T-helper 22 cell (primary cell): ENCODE measurements around the gene LAMTOR5.

Experiments used
- DNase-seq: peaks from one replicate; pipeline ENCODE4 v3.0.0-alpha.2; 2020; ENCODE audit warnings: low read depth

LAMTOR5 gene

DNA sequence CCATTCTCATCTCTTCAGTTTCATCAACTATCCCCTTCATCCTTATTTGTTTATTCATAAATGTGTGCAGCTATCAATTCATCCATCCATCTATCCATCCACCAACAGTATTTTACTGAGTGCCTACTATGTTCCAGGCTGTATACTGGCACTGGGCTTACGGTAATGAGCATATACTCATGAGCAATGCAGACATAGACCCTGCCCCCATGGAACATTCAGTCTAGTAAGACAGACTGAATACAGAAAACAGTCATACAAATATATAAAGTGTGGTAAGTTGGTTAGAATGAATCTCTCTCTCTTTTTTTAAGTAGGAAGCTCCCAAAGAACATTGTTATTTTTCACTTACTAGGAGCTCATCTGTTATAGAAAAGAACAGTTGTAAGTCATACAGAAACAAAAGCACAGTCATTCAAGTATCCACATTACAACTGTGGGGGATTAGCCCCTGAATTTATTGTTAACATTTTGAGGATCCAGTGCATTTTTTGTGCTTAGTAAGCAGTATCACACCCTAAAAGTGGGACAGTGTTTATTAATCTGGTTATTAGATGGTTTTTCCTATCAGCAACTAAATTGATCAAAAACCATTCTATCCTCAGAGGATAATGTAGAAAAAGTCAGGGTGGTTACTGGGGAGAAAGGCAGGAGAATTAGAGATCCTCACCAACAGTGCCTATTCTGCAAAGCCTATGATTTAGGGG lies 20.3 kb downstream of the LAMTOR5 start:
- no peak for DNase-seq

DNA sequence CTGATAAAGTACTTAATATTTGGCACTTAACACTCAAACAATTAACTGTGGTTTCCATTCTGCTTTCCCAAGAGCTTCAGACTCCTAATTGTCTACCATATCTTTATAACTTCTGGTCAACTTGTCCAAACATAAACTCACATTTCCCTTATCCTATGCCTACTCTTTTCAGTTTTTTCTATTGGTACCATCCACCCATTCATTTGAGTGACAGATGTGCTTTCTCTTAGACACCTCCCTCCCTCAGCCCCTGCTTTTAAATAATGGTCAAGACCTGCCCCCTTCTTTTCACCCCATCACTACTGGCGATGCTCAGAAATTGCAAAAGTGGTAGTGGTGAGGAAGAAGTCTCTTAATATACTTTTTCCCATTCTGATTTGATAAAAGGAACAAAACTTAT lies 22.1 kb downstream of the LAMTOR5 start:
- no peak for DNase-seq

DNA sequence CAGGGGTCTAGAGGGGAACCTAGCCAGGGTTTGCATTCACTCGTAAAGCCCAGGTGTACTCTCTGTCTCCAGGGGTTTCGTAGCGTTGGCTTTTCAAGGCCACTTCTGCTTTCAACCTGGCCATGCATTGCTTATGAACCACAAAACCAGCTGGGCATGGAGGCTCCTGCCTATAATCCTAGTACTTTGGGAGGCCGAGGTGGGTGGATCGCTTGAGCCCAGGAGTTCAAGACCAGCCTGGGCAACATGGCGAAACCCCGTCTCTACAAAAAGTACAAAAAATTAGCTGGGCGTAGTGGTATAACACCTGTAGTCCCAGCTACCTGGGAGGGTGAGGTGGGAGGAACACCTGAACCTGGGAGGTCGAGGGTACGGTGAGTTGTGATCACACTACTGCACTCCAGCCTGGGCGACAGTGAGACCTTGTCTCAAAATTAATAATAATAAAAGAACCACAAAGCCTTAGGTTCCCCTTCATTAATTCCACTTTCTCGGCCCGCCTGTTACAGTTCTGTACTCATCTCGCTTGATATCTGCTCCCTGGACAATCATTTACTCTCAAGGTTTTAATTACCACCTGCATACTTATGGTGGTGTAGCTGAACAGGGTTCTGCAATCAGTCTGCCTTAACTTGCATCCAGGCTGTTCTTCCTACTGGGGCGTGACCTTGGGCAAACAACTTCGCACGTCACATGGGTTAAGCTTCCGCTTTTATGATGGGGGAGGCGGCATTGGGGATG lies 22.7 kb downstream of the LAMTOR5 start:
- no peak for DNase-seq

DNA sequence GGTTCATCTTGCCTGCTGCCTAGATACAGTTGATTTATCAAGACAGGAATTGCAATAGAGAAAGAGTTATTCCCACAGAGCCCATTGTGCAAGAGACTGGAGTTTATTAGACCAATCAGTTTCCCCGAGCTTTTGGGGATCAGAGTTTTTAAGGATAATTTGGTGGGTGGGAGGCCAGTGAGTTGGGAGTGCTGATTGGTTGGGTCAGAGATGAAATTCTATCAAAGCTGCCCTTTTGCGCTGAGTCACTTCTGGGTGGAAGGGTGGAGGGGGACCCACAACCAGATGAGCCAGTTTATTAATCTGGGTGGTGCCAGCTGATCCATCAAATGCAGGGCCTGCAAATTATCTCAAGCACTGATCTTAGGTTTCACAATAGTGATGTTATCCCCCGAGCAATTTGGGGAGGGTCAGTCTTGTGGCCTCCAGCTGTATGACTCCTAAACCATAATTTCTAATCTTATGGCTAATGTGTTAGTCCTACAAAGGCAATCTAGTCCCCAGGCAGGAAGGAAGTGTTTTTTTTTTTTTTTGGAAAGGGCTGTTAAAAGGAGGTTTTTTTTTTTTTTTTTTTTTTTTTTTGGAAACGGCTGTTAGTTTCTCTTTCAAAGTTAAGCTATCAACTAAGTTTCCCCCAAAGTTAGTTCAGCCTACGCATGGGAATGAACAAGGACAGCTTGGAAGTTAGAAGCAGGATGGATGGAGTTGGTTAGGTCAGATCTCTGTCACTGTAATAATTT lies 24.1 kb downstream of the LAMTOR5 start:
- DNase-seq = no peak

- DNase-seq = no peak
These were observed 26.7 kb downstream of the LAMTOR5 start for GRCh38 chr1:110380672-110381283.

DNA sequence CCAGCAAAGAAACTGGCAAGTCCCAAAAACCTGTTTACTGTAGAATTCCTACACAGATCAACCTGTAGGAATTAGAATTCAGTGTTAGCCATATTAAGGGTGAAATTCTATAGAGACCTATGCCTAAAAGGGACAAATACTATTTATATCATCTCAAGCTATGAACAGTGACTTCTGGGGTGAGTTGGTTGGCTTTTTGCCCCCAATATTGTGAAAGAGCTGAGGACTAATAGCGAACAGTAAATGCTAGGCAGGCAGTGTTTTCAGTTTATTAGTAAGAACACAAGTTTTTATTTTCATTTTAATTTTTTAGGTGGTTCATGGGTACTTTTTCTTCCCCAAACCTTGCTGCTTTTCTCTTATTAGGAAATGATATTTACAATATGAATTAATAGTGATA lies 32.0 kb downstream of the LAMTOR5 start:
- DNase-seq = no peak

DNA sequence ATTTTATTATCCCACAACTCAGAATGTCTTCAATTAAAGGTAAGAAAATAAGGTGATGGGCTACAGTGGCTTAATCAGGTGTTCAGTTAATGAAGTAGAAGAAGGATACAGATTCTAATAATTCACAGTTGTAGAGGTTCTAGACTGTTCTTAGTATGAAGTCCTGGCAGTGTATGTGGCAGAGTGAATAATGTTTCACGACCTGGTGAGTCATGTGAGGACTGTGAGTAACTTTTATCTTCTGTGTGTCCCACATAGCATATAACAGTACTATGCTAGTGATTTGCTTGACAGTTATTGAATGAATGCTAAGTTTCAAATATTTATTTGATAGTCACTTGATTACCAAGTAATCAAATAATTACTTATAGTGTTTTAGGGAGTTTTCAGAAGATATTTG lies 36.7 kb downstream of the LAMTOR5 start:
- DNase-seq = no peak

DNA sequence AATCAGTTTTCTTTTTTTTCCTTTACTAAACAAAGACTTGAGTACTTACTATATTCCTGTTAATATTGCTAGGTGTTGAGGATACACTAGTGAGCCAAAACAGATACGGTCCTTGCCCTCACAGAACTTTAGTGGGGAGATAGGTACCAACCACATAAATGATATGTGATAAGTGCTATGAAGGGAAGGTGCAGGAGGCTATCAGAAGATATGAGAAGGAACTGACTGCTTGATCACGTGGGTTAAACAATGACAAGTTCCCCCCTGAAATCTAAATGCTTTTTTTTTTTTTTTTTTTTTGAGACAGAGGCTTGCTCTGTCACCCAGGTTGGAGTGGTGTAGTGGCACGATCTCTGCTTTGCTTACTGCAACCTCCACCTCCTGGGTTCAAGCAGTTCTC lies 43.3 kb downstream of the LAMTOR5 start:
- DNase-seq = no peak

DNA sequence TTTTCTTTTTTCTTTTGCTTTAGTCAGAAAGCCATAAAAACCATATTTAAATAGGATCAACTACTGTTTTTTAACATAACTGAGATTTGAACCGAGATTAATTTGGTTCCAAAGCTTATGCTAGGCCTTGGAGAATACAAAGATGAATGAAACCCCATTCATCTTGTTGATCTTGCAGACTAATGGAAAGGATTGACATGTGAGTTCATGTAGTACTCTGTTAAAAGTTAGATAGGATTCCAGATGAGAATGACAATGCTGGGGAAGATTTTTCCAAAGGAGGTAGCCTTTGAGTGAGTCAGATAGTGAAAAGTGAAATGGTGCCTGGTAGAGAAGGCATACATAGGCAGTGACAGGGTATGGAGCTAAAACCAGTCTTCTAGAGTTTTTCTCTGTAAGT lies 45.6 kb downstream of the LAMTOR5 start:
- no peak for DNase-seq

GRCh38 chr1:110360431-110360830 lies 47.1 kb downstream of the LAMTOR5 start:
- DNase-seq = no peak

DNA sequence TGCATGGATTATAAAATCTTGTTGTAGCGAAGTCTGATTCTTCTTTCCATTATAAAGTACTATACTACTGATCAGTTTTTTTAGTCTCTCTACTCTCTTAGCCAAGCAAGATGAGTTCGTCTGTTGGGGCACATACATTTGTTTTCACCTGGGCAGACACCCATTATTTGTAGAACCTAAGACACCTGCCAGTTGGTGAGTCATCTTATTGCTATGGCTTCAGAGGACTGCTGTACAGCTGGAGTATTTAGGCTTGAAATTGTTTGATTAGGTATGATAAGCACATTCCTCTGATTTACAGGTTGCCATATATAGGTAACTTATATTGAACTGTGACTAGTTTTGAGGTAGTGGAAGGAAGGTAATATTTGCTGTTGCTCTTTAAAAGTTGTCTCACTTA lies 51.1 kb downstream of the LAMTOR5 start:
- DNase-seq = no peak

GRCh38 chr1:110355321-110355720 lies 52.2 kb downstream of the LAMTOR5 start:
- DNase-seq = no peak
